ENCODE data around the gene AHRR.

AHRR gene

DNA sequence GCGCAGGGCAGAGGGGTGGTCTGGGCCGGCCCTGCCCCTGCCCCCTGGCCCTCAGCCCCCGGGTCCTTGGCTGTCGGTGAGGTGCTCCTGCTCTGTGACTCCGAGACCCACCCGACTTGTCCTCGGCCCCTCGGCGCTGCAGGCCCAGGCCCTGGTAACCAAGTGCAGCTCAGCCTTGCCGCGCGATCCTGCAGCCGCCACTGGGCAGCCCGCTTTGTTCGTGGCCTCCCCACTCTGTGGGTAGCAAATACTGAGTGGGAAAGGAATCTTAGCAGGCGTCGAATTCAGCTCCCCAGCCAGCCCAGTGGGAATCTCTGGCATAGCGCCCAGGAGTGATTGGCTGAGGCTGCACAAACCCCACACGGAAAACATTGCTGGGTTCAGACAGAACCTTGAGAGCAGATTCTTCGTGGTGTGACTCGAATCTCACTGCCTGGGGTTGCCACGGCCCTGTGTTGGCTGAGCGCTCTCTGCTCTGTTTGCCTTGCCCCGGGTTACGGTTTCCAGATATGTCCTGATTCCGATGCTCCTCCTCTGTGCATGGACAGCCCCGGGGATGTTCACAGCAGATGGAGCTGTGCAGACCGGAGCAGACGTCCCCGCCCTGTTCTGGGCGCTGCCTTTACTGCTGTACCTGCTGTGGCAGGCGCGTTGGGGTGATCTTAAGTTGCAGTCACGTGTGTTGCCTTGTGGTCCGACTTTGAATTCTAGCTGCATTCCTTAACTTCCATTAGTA, 108.1 kb downstream of the AHRR start:
- H3K27ac ChIP-seq, result no peak overlapping the region
- TF ChIP-seq, protein P1, sequence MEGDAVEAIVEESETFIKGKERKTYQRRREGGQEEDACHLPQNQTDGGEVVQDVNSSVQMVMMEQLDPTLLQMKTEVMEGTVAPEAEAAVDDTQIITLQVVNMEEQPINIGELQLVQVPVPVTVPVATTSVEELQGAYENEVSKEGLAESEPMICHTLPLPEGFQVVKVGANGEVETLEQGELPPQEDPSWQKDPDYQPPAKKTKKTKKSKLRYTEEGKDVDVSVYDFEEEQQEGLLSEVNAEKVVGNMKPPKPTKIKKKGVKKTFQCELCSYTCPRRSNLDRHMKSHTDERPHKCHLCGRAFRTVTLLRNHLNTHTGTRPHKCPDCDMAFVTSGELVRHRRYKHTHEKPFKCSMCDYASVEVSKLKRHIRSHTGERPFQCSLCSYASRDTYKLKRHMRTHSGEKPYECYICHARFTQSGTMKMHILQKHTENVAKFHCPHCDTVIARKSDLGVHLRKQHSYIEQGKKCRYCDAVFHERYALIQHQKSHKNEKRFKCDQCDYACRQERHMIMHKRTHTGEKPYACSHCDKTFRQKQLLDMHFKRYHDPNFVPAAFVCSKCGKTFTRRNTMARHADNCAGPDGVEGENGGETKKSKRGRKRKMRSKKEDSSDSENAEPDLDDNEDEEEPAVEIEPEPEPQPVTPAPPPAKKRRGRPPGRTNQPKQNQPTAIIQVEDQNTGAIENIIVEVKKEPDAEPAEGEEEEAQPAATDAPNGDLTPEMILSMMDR (conservative IDR thresholded peaks at IDR 0.05), result no peak

DNA sequence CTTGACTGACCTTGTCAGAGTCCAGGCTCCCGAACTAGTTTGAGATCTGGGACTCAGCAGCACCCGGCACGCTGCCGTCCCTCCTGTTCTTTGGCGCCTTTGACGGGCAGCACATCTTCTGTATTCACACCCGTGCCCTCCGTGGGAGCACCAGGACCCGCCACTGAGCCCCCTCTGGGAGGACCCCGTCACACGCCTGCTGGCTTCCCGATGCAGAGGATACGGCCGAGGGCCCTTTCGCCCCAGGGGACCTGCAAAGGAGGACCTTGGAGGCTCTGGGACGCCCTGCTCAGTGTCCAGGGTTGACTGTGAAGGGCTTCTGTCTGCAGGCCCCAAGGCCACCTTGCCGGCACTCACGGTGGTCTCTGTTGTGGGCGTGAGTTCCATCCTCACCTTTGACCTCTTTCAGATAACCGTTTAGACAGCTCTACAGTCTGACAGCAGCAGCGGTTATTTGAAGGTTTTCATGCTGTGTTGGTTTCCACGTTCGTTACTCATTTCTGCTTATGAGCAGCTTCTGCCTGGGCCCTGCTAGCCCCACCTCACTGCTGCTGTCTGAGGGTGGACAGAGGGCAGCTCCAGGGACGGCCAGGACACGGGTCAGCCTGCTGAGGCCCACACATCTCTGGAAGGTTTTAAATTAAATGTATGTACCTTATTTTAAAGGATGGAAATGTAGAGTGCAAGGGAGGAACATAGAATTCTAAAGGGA, 108.9 kb downstream of the AHRR start:
- H3K27ac ChIP-seq, result no peak overlapping the region
- TF ChIP-seq, protein P1 (conservative IDR thresholded peaks at IDR 0.05), result no peak

DNA sequence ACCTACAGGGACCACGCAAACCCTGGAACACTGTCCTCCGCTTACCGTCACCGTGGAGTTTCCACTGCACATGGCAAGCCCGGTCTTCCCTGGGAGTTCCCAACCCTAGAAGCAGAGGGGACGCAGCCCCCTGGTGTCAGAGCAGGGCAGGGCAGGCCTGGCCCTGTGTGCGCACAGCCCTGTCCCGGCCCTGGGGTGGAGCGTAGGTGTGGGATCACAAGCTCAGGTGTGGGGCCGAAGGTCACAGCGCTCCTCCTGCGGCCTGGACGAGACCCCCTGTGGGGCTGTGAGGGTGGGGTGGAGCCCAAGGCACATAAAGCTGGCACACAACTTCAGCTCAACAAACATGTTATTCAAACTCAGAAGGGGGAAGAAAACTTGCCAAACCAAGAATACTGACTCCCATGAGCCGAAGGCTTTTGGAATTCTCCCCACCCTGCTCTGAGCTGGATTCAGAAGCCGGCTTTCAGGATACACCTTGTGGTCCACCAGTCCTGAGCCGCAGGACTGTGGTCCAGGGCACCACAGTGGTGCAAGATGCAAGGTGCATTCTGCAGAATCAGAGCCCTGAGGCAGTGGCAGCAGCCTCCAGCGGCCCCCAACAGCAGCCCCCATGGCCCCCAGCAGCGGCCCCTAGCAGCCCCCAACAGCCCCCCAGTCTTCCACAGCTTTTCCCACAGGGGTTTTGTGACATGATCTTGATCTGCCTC, 109.6 kb downstream of the AHRR start:
- H3K27ac ChIP-seq, result no peak overlapping the region
- TF ChIP-seq, protein P1 (conservative IDR thresholded peaks at IDR 0.05), result peak; percentile 77

DNA sequence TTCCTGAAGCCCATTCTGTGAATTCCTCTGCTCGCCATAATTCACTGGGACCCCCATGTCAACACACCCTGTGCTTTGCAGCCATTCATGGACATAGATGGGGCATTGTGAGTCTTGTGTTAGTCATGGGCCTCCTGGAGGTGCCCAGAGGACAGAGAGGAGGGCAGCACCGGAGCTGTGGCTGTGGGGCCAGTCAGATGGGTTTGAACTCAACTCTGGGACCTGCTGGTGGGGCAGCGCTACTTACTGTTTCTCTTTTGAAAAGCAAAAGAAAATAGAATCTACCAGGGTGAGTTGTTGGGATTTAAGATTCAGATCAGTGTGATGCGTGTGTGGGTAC, 110.2 kb downstream of the AHRR start:
- no peak overlapping the region for H3K27ac ChIP-seq
- TF ChIP-seq, protein P1 (conservative IDR thresholded peaks at IDR 0.05), result no peak

DNA sequence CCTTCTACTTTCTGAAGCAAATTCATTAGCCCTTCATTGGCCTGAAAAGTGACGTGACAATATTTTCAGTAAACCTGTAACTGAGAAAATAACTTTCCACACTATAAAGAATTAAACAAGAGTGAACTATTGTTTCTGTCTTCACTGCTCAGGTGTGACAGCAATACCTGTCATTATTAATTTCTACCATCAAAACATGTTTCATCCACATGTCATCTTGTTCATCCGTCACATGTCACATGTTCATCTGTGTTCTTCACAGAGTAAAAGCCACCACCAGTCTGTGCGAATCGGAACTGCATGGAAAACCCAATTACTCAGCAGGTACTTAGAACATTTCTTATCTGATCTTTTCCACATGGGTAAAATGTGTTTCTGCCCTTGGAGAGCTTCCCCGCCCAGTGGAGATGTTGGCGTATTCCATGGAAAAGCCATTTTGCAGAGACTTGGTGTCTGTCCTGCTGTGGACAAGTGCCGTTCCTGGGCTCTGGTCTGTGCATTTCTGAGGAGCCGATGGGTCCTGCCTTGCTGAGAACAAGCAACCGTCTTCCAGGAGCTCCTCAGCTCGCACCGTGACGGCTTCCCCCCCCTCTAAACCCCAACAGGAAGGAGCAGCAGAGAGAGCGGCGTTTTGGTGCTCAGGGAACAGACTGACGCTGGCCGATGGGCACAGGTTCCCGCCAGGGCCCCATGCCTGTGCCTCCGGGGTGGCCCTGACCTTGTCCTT, 110.8 kb downstream of the AHRR start:
- no peak overlapping the region for H3K27ac ChIP-seq
- TF ChIP-seq, protein P1 (conservative IDR thresholded peaks at IDR 0.05), result no peak

DNA sequence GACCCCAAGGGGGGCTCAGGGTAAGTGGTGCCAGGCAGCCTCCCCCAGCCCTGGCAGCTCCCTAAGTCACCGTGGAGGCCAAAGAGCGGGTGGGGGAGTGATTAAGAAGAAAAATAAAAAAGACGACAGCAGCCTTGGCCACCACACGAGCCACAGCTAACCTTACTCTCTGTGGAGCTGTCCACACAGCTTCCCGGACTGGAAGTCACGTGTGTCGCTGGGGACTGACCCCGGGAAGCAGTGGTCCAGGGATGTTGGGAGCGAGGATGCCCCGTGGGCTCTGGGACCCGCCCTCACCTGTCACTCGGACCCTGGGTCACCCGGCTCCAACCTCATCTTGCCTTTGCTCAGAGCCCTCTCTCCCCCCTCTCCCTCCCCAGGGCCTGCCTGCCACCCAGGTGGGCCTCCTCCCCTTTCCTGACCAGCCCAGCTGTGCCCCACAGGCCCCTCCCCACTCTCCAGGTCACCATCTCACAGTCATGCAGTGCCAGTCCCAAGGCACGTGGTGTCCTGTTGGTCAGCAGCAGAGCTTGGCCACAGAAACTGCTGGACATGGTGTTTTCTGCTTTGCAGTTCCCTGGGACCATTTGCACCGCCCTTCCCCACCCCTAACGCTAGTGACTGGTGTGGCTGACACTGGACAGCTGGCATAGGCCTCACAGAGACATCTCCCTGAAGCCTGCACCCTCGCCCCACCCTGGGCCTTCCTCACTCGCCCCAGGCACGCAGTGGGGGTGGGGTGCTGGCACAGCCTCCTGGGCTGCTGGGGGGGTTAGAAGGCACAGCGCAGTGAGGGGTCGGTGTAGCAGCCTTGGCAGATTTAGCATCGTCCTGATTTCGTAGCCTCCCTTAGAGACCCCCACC, 111.6 kb downstream of the AHRR start:
- TF ChIP-seq, protein P1 (conservative IDR thresholded peaks at IDR 0.05), result no peak
- no peak overlapping the region for H3K27ac ChIP-seq
